ENCODE results near the gene CD3D. TPM values are rescaled to one million over a fixed set of nuclear protein-coding genes. Genes with fewer than 3 reads are reported as not detected.

CD3D gene
- polyA plus RNA-seq, 1 donor from 2014 or later, result not detected

DNA sequence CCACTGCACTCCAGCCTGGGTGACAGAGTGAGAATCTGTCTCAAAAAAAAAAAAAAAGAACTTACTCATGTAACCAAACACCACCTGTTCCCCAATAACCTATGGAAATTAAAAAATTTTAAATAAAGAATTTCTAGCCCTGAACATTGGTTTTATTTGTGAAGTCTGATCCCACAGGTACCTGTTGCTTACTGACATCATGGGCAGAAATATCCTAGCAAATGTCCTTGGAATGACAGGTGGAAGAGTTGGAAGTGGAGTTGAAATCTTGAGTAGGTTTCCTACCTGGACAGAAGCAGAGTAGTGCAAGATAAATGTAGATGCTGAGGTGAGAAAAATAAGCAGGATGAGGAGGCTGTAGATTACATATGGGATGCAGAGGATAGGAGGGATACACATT is 17.2 kb downstream of the CD3D start:
- H2AFZ ChIP-seq (ENCODE audit: low read depth, low read length), result no peak overlapping the region
- H3K79me2 ChIP-seq (replicated peaks; ENCODE audit: insufficient read depth, low read length), result no peaks in the 10 kb centered on the region
- H3K9me3 ChIP-seq (ENCODE audit: low read length), result no peaks in the 10 kb centered on the region
- no peak overlapping the region for H3K9ac ChIP-seq (ENCODE audit: low read length)
- no peak overlapping the region for H3K4me2 ChIP-seq (ENCODE audit: low read length)
- no peaks in the 10 kb centered on the region for H3K36me3 ChIP-seq (ENCODE audit: insufficient read depth, low read length)
- H3F3A ChIP-seq (ENCODE audit: insufficient read depth, low read length, poor library complexity, severe bottlenecking), result no peaks in the 10 kb centered on the region
- H3K27ac ChIP-seq (ENCODE audit: low read length), result no peak overlapping the region
- TF ChIP-seq TAF1 (IDR thresholded peaks at IDR 0.05; ENCODE audit: low read depth) (no peak), EZH2 (IDR thresholded peaks at IDR 0.05; ENCODE audit: borderline replicate concordance, insufficient read depth, low read length, poor library complexity, severe bottlenecking) (no peak), POLR2AphosphoS5 (IDR thresholded peaks at IDR 0.05) (no peak), EP300 (conservative IDR thresholded peaks at IDR 0.05; ENCODE audit: poor library complexity, severe bottlenecking) (no peak)
- TF ChIP-seq, protein P1, sequence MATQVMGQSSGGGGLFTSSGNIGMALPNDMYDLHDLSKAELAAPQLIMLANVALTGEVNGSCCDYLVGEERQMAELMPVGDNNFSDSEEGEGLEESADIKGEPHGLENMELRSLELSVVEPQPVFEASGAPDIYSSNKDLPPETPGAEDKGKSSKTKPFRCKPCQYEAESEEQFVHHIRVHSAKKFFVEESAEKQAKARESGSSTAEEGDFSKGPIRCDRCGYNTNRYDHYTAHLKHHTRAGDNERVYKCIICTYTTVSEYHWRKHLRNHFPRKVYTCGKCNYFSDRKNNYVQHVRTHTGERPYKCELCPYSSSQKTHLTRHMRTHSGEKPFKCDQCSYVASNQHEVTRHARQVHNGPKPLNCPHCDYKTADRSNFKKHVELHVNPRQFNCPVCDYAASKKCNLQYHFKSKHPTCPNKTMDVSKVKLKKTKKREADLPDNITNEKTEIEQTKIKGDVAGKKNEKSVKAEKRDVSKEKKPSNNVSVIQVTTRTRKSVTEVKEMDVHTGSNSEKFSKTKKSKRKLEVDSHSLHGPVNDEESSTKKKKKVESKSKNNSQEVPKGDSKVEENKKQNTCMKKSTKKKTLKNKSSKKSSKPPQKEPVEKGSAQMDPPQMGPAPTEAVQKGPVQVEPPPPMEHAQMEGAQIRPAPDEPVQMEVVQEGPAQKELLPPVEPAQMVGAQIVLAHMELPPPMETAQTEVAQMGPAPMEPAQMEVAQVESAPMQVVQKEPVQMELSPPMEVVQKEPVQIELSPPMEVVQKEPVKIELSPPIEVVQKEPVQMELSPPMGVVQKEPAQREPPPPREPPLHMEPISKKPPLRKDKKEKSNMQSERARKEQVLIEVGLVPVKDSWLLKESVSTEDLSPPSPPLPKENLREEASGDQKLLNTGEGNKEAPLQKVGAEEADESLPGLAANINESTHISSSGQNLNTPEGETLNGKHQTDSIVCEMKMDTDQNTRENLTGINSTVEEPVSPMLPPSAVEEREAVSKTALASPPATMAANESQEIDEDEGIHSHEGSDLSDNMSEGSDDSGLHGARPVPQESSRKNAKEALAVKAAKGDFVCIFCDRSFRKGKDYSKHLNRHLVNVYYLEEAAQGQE (IDR thresholded peaks at IDR 0.05; ENCODE audit: borderline replicate concordance), result no peak
- no peaks in the 10 kb centered on the region for H3K27me3 ChIP-seq (ENCODE audit: insufficient read depth, low read depth, low read length)
- H4K20me1 ChIP-seq (ENCODE audit: insufficient read depth), result no peaks in the 10 kb centered on the region
- H3K4me3 ChIP-seq (ENCODE audit: low read length), result no peak overlapping the region
- no peaks in the 10 kb centered on the region for H3K9me2 ChIP-seq (ENCODE audit: insufficient read depth, low read length)

DNA sequence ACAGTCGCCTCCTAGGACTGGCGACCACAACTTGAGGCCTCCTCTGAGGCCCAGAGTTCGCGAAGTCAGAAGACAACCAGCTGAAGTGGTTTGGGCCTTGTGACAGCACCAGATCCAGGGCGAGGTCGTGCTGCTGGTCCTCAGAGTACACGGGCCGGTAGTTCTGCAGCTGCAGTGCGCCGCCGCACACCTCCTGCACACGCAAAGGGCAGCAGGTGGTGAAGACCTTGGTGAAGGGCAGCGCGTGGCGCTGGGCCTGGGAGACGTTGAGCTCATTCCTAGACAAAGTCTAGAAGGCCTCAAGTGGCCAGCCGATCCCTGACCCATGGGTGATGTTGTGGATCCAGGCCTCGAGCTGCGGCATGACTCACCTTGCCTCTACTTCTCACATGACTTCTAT is 19.8 kb downstream of the CD3D start:
- Histone ChIP-seq H3K9me3 (ENCODE audit: low read length) (no peaks in the 10 kb centered on the region), H3F3A (ENCODE audit: insufficient read depth, low read length, poor library complexity, severe bottlenecking) (no peaks in the 10 kb centered on the region), H3K36me3 (ENCODE audit: insufficient read depth, low read length) (no peaks in the 10 kb centered on the region), H3K4me2 (ENCODE audit: low read length) (no peak overlapping the region), H3K9ac (ENCODE audit: low read length) (no peak overlapping the region), H3K79me2 (replicated peaks; ENCODE audit: insufficient read depth, low read length) (no peaks in the 10 kb centered on the region), H3K27me3 (ENCODE audit: insufficient read depth, low read depth, low read length) (no peaks in the 10 kb centered on the region), H3K27ac (ENCODE audit: low read length) (no peak overlapping the region), H3K9me2 (ENCODE audit: insufficient read depth, low read length) (no peaks in the 10 kb centered on the region), H2AFZ (ENCODE audit: low read depth, low read length) (no peak overlapping the region), H3K4me3 (ENCODE audit: low read length) (no peak overlapping the region), H4K20me1 (ENCODE audit: insufficient read depth) (no peaks in the 10 kb centered on the region)
- TF ChIP-seq RAD21 (conservative IDR thresholded peaks at IDR 0.05), result no peak
- no peak for TF ChIP-seq EZH2 (IDR thresholded peaks at IDR 0.05; ENCODE audit: borderline replicate concordance, insufficient read depth, low read length, poor library complexity, severe bottlenecking)

DNA sequence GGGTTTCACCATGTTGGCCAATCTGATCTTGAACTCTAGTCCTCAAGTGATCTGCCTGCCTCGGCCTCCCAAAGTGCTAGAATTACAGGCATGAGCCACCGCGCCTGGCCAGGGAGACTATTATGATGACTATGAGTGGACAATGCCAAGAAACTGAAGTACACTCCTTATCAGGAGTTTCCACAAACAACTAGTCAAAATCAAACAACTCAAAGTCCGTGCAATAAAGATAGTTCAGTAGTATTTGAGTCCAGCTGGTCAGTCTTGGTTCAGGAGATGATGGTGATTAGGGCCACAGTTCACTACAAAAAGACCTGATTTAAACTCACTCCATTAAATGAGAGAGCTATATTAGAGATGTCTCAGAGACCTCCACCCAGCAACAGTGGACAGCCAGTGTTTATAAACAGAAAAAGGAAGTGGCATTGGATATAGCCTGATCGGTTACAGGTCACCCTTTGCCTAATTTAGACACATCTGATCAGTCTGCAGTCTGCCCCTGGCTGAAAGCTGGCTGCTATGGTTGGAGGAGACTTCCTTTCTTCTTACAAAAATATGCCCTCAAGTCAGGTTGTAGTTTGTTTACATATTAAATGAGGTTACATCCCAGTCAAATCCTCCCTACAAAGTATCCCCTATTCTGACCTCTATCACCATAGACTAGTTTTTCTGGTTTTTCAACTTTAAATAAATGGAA is 21.0 kb downstream of the CD3D start:
- Histone ChIP-seq H3K36me3 (ENCODE audit: insufficient read depth, low read length) (no peaks in the 10 kb centered on the region), H3K9me3 (ENCODE audit: low read length) (no peaks in the 10 kb centered on the region), H3K4me2 (ENCODE audit: low read length) (no peak overlapping the region), H3K27ac (ENCODE audit: low read length) (no peak overlapping the region), H3K27me3 (ENCODE audit: insufficient read depth, low read depth, low read length) (no peaks in the 10 kb centered on the region), H3K9me2 (ENCODE audit: insufficient read depth, low read length) (no peaks in the 10 kb centered on the region), H4K20me1 (ENCODE audit: insufficient read depth) (no peaks in the 10 kb centered on the region), H2AFZ (ENCODE audit: low read depth, low read length) (no peak overlapping the region), H3K4me3 (ENCODE audit: low read length) (no peak overlapping the region), H3K9ac (ENCODE audit: low read length) (no peak overlapping the region), H3K79me2 (replicated peaks; ENCODE audit: insufficient read depth, low read length) (no peaks in the 10 kb centered on the region), H3F3A (ENCODE audit: insufficient read depth, low read length, poor library complexity, severe bottlenecking) (no peaks in the 10 kb centered on the region)
- TF ChIP-seq RAD21 (conservative IDR thresholded peaks at IDR 0.05), result no peak
- TF ChIP-seq EP300 (conservative IDR thresholded peaks at IDR 0.05; ENCODE audit: poor library complexity, severe bottlenecking), result no peak
- TF ChIP-seq TAF1 (IDR thresholded peaks at IDR 0.05; ENCODE audit: low read depth), result no peak
- no peak for TF ChIP-seq EZH2 (IDR thresholded peaks at IDR 0.05; ENCODE audit: borderline replicate concordance, insufficient read depth, low read length, poor library complexity, severe bottlenecking)
- TF ChIP-seq, protein P2, sequence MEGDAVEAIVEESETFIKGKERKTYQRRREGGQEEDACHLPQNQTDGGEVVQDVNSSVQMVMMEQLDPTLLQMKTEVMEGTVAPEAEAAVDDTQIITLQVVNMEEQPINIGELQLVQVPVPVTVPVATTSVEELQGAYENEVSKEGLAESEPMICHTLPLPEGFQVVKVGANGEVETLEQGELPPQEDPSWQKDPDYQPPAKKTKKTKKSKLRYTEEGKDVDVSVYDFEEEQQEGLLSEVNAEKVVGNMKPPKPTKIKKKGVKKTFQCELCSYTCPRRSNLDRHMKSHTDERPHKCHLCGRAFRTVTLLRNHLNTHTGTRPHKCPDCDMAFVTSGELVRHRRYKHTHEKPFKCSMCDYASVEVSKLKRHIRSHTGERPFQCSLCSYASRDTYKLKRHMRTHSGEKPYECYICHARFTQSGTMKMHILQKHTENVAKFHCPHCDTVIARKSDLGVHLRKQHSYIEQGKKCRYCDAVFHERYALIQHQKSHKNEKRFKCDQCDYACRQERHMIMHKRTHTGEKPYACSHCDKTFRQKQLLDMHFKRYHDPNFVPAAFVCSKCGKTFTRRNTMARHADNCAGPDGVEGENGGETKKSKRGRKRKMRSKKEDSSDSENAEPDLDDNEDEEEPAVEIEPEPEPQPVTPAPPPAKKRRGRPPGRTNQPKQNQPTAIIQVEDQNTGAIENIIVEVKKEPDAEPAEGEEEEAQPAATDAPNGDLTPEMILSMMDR (IDR thresholded peaks at IDR 0.05; ENCODE audit: poor library complexity, severe bottlenecking), result no peak
